HEK293 (cell line): ENCODE data around the gene PAX2.

Experiments
- KLF10 ChIP-seq: fragments of 450-650 bp; IDR thresholded peaks from 2 replicates; pipeline ENCODE4 v1.5.1; 2018; ENCODE audit warnings: missing biosample characterization, mild to moderate bottlenecking, missing genetic modification characterization
- YY1 ChIP-seq: fragments of 450-650 bp; formaldehyde crosslinking; IDR thresholded peaks from 2 replicates; pipeline ENCODE4 v1.5.1; 2018; ENCODE audit warnings: missing biosample characterization, missing genetic modification characterization
- YY2 ChIP-seq: fragments of 450-650 bp; formaldehyde crosslinking; IDR thresholded peaks from 2 replicates; pipeline ENCODE4 v1.5.1; 2016; ENCODE audit warnings: missing biosample characterization, missing genetic modification characterization
- ZNF585B ChIP-seq: fragments of 450-650 bp; formaldehyde crosslinking; IDR thresholded peaks from 2 replicates; pipeline ENCODE4 v1.5.1; 2016; ENCODE audit warnings: missing biosample characterization, missing genetic modification characterization
- TF ChIP-seq, protein P1 (sequence below): sonication (generic); formaldehyde crosslinking; IDR thresholded peaks from 2 replicates; pipeline ENCODE4 v1.8.1; 2022; ENCODE audit warnings: mild to moderate bottlenecking, moderate library complexity, missing genetic modification reagents
- TF ChIP-seq, protein P2 (sequence below): fragments of 450-650 bp; formaldehyde crosslinking; IDR thresholded peaks from 2 replicates; pipeline ENCODE4 v1.5.1; 2016; ENCODE audit warnings: missing biosample characterization, missing genetic modification characterization
- TF ChIP-seq, protein P3 (sequence below): fragments of 450-650 bp; formaldehyde crosslinking; IDR thresholded peaks from 2 replicates; pipeline ENCODE4 v1.5.1; 2016; ENCODE audit warnings: missing biosample characterization, missing genetic modification characterization

DNA sequence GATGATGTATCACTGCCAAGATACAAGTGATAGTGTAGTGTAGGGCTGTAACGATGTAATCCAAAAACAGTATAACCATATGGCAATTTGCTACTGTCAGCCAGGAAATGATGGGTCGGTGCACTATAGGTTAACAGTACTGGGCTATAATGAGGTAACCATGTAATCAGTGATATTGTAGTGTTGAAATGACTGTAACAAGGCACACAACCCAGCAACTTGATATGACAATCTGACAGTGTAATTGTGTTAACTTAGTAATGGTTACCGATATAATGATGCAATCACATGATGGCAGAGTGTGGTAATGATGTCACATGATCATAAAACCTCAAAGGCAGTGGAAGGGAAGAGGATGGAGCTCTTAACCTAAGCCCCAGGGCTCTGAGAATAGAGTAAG lies 93.6 kb downstream of the PAX2 start:
- no peak for TF ChIP-seq KLF10 (tag by site-specific recombination)
- no peak for TF ChIP-seq ZNF585B (tag by site-specific recombination)
- TF ChIP-seq, protein P1, sequence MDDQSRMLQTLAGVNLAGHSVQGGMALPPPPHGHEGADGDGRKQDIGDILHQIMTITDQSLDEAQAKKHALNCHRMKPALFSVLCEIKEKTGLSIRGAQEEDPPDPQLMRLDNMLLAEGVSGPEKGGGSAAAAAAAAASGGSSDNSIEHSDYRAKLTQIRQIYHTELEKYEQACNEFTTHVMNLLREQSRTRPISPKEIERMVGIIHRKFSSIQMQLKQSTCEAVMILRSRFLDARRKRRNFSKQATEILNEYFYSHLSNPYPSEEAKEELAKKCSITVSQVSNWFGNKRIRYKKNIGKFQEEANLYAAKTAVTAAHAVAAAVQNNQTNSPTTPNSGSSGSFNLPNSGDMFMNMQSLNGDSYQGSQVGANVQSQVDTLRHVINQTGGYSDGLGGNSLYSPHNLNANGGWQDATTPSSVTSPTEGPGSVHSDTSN (CRISPR knock-in tag): no peak
- TF ChIP-seq, protein P2, sequence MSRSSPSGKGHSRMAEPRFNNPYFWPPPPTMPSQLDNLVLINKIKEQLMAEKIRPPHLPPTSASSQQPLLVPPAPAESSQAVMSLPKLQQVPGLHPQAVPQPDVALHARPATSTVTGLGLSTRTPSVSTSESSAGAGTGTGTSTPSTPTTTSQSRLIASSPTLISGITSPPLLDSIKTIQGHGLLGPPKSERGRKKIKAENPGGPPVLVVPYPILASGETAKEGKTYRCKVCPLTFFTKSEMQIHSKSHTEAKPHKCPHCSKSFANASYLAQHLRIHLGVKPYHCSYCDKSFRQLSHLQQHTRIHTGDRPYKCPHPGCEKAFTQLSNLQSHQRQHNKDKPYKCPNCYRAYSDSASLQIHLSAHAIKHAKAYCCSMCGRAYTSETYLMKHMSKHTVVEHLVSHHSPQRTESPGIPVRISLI (tag by site-specific recombination): no peak
- TF ChIP-seq, protein P3, sequence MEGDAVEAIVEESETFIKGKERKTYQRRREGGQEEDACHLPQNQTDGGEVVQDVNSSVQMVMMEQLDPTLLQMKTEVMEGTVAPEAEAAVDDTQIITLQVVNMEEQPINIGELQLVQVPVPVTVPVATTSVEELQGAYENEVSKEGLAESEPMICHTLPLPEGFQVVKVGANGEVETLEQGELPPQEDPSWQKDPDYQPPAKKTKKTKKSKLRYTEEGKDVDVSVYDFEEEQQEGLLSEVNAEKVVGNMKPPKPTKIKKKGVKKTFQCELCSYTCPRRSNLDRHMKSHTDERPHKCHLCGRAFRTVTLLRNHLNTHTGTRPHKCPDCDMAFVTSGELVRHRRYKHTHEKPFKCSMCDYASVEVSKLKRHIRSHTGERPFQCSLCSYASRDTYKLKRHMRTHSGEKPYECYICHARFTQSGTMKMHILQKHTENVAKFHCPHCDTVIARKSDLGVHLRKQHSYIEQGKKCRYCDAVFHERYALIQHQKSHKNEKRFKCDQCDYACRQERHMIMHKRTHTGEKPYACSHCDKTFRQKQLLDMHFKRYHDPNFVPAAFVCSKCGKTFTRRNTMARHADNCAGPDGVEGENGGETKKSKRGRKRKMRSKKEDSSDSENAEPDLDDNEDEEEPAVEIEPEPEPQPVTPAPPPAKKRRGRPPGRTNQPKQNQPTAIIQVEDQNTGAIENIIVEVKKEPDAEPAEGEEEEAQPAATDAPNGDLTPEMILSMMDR (tag by site-specific recombination): no peak
- TF ChIP-seq YY2 (tag by site-specific recombination): peak; percentile 76
- TF ChIP-seq YY1: no peak
